ENCODE measurements around the gene RIN3.

- TF ChIP-seq CTCF (IDR thresholded peaks at IDR 0.05; ENCODE audit: low read depth, low read length) (no peak), POLR2A (IDR thresholded peaks at IDR 0.05; ENCODE audit: extremely low read depth, insufficient read length) (no peak), MAX (IDR thresholded peaks at IDR 0.05; ENCODE audit: low read depth, low read length) (no peak)
Measured at GRCh38 chr14:92555465-92556111, 42.0 kb downstream of the RIN3 start.

Measured in NB4 (cell line).